Activated T-helper 9 cell treated with anti-CD3 and anti-CD28 coated beads, Interleukin-2, amount 50 U/mL, for 16 hours (primary cell): Measurements from ENCODE around the gene RASGRP4.
A peak's percentile ranks its signal among the peaks of the same experiment; 100 is the strongest.

Experiments
- DNase-seq: peaks from one replicate; pipeline ENCODE4 v3.0.0-alpha.2; 2020; ENCODE audit warnings: low read depth

The RASGRP4 gene

DNA sequence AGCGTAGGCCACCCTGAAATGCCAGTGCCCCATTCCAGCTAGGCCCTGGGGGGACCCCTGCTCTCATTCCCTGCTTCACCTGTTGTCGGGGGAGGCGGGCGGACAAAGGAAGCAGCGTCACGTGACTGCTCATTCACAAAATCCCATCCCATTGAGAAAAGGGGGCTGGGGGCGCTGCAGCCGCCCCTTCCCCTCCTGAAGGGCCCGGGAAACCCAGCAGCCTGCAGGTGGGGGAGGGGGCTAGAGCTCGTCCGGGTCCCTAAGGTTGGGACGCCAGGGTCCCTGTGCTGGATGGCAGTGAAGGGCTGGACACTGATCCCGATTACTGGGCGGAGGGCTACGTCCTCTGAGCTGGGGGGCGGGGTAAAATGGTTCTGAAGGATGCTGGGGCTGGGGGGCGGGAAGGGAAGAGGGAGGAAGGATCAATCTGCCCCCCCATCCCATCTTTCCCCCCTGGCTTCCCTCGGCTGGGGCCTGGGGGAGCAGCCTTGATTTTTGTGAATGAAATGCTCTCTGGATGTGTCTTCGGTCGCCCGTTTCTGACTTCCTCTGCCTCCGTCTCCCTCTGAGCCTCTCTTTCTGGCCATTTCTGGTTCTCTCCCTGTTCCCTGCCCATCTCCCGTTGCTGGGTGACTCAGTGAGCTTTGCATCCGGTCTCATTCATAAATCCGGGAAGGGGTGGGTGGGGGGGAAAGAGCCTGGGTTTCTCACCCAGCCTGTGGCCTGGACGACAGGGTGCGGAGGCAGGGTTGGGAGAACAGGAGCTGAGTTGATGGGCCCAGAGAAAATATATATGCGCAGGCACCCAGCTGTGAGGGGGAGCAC, 36.7 kb downstream of the RASGRP4 start:
- DNase-seq: no peak

DNA sequence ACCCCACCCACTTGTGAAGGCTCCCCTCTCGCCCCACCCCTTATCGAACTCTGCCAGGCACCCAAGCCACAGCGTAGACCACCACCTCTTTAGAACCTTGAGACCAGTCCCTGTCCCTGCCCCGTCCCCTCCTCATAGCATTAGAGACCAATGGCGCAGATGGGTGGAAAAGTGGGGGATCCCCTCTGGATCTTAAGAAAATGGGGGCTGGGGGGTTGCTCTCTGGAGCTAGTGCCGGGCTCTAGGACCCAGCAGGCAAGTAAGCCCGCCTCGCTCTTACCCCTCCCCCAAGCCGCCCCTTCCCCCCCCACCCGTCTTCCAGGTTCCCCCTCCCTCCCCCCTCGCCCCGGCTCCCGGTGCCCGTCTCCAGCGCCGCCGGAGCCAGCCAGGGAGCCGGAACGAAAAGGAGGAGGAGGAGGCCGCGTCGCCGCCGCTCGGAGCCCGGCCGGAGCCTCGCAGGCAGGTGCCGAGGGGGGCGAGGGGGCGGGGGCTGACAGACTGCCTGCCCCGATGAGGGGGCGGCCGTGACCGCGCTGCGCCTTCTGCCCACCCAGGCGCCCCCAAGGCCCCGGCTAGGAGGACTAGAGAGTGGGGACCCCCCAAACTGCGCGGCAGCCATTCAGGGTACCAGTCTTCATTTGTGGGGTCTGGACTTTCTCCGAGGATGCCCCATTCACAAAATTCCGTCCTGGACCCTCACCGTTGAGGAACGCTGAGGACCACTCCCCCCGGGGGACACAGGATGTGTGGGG, 37.5 kb downstream of the RASGRP4 start, which contains the start of gene SPRED3:
SPRED3 (plus strand) TSS at position 349 of the 752 bp plus-strand sequence. CDS start 1,606 bp downstream, outside the sequence.
- no peak for DNase-seq

DNA sequence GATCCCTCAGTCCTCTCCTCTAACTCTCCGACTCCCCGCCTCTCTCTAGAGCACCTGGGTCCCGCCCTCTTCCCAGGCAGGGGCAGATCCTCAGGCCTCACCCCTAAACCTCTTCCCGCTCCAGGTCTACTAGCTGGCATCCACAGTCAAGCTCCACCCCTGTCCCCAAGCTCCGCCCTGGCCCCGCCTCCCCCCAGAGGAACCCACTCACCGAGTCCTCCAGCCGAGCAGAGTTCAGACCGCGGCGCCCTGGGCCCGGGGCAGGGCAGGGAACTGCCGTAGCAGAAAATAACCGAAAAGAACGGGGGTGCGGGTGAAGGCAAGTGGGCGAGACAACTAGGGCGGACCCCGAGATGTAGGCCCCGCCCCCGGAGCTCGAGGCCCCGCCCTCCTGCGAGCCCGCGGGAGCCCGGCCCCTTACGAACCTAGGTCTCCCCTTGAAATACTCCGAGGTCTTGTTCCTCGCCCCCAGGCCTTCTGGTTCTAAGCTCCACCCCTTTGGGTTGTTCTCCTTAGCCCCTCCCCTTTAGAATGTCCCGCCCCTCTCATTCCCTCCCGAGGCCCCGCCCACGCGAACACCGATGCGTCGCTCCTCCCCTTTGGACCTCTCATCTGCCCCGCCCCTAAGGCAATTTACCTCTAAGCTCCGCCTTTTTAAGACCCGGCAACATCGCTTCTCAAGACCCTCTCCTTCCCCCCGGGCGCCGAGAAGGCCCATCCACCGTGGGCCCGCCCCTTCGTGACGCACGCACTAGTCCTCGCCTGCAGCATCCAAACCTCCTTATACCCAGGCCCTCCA, 38.3 kb downstream of the RASGRP4 start, which contains the start of gene GGN:
GGN (minus strand) TSS at position 485 of the 799 bp plus-strand sequence. CDS start 773 bp downstream, outside the sequence.
- DNase-seq: peak; percentile 66

DNA sequence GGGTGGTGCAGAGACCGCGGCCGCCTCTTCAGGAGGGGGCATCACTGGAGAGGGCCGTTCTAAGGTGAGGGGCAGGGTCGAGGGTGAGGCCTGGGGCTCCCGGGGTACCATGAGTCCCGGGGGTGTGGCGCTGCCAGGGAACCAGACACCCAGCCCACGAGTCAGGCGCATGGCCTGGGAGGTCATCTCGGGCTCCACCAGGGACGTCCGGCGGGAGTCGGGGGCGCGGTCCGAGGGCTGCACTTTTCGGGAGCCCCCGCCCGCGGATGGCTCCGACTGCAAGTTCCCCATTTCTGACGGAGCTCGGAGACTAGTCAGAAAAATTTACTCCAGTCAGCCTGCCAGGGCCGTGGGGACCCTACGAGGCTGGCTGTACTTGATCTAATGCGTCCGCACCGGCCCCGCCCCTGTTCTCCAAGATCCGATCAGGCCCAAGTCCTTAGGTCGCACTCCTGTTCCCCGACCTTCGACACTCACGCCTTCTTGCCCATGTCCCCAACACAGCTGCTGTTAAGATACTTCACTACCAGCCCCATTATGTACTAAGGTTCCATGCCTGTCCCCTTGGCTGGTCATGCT, 39.0 kb downstream of the RASGRP4 start:
- no peak for DNase-seq

DNA sequence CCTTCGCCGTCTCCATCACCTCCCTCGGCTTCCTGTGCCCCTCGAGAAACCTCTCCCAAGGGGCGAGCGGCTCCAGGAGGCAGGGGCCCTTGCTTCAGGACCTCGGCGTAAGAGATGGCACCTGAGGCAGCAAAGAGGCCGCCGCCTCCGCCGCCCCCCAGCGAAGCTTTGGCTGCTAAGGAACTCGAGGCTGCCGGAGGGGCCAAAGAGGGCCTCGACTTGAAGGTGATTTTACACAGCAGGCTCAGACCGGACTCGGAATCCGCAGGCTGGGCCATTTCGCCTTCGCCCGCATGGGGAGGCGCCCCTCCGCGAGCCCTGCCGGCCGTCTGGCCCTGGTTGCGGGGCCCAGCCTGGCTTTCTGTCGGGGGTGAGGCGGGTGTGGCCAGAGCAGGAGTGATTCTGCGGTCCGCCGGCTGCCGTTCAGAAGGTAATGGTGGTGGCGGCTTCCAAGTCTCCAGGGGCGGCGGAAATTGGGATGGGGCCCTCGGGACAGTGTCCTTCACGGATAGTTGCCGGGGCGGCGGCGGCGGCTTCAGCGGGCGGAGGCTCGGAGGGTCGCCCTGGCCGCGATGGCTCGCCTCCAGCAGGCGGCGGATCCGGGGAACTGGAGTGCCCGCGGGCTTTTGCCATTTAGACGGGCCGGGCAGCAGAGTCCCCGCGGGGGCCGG, 39.6 kb downstream of the RASGRP4 start:
- DNase-seq: no peak

DNA sequence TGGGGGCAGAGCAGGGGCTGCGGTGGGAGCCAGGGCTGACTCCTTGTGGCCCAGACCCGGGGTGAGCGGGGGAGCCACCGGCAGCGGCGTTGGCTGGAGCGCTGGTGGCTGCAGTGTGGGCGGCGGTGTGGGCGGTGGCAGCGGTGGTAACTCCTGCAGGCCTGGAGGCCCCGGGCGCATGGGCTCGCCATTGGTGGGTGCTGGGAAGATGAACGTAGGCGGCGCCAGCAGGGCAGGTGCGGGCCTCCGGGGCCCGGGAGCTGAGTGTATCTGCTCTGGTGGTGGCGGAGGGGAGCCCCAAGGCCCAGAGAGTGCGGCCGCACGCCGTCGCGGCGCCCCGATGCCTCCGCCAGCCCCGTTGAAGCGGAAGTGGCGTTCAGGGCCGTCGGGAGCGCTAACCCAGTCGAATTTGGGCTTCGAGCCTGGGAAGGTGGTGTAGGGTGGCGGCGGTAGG, 40.2 kb downstream of the RASGRP4 start:
- no peak for DNase-seq

DNA sequence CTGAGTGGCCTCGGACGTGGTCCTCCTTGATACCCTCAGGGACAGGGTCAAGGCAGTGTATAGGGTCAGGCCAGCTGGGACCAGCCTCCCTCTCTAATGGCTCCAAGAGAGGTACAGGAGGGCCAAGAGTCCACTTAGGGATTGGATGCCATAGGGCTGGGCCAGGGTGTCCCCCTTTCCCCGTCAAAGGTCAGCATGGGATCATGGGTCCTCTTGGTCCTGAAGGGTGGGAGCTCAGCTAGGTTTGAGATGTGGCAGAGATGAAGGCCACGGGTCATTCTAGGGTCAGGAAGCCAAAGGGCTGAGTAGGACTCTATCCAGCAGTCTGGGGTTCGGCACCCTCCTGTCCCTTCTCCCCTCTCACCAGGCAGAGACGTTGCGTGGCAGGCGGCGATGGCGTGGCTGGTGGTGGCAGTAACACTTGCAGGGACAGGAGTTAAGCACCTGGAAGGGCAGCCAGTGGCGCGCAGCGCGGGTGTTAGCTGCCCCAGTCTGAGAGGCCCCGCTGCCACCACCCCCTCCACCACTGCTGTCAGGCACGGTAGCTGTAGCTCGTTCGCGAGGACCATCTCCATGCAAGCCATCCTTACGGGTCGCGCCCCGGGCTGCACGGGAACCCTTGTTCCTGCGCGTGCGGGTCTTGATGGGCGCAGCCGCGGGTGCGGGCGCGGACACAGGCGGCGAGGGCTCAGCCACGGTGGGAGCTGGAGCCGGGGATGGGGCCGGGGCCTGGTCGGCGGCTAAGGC, 40.8 kb downstream of the RASGRP4 start:
- DNase-seq: no peak

DNA sequence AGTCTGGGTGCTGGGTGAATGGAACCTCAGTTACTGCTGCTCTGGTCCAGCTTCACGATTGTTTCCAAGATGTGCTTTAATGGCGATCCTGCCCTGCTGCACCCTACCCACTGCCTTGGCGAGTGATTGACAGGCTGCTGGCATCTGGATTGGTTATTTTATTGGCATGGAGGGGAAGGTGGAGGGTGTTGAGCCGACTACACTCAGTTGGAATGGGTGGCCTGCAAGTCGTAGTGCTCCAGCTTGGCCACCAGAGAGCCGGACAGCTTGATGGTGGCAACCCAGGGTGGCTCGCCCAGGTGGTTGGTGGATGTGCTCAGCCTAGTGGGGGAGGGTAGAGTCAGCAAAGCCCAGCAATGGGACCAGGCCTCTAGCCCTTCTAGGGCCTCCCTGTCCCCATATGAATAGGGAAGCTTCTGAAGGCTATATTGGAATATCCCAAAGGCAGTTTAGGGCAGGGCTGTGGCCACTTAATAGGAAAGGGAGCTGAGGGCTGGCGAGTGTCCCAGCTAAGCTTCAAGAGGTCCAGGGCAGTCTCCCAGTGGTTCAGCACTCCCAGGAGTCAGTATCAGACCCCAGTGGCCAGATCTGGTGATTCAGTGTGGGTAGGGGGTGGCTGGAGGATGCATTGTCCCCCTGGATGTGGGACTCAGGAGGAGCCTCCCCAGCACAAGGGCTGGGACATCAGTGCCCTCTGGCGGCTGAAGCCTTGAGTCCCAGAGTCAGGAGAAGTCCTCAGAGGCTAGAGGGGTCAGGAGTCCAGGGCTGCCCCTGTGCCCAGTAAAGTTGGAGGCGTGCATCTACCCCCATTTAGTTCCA, 41.6 kb downstream of the RASGRP4 start:
- DNase-seq: no peak

DNA sequence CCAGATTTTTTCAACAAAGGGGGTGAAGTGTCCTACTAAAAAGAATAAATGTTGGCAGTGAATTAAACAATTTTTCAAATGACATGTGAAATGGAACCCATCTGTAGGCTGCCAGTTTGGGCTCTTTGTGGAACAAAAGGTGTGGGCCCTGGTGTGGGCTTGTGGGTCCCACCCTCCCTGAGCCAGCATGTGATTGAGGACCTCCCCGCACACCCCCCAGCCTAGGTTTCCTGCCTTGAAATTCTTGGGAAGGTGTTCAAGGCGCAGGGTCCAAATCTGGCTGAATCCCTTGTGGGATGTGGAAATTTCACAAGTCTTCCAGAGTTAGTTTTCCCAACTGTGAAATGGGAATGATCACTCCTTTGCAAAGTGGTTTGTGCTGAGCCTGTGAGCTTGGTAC, 42.3 kb downstream of the RASGRP4 start:
- DNase-seq: no peak

DNA sequence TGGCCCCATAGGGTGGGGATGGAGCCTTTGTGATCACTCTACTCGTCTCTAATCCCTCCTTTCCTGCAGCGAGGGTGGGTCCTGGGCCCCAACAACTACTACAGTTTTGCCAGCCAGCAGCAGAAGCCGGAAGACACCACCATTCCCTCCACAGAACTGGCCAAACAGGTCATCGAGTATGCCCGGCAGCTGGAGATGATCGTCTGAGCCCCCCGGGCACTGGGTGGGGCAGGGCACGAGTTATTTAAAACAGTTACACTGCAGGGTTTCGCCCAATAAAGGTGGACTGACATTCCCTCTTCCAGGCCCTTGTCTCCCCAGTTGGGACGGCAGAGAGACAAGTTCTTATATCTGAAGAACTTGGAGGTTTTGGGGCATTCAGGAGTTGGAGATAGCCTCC, 42.8 kb downstream of the RASGRP4 start:
- no peak for DNase-seq

DNA sequence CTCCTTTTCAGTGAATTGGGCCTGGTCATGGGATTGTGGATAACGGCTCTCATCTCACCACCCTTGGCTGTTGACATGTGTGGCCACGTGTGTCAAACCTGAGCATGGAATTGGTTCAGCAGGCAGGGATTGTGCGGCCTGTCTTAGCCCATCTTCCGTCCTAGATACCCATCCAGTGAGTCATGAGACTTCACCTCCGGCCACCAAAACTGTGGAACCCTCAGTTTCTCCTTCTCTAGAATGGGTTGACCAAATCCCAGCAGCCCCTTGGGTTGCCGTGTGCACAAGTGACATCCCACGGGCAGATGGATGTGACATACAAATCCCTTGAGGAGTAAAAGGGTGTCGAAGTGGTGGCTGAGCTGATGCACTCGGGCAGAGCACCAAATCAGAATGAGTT, 44.9 kb downstream of the RASGRP4 start:
- no peak for DNase-seq

DNA sequence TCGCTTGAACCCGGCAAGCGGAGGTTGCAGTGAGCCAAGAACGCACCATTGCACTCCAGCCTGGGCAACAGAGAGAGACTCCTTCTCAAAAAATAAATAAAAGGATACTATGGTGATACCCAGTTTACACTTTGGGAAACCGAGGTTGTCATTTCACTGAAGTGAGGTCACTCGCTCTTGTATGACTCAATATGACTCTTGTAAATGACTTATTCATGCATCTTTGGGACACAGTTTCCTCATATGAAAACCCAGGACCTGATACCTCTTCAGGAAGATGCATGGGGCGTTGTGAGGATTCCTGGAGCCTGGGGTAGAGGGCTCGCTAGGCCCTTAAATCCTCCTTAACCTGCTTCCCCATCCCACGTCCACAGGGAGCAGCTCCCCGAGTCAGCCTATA, 47.2 kb downstream of the RASGRP4 start:
- no peak for DNase-seq

DNA sequence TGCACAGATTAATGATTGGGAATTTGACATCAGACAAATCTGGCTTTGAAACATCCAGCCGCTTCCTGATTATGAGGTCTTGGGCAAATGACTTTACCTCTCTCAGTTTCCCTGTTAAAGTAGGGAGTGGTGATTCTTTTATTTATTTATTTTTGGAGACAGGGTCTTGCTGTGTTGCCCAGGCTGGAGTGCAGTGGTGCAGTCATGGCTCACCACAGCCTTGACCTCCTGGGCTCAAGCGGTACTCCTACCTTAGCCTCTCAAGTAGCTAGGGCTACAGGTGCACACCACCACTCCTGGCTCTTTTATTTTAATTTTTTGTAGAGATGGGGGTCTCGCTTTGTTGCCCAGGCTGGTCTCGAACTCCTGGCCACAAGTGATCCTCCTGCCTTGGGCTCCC, 49.0 kb downstream of the RASGRP4 start:
- DNase-seq: no peak

DNA sequence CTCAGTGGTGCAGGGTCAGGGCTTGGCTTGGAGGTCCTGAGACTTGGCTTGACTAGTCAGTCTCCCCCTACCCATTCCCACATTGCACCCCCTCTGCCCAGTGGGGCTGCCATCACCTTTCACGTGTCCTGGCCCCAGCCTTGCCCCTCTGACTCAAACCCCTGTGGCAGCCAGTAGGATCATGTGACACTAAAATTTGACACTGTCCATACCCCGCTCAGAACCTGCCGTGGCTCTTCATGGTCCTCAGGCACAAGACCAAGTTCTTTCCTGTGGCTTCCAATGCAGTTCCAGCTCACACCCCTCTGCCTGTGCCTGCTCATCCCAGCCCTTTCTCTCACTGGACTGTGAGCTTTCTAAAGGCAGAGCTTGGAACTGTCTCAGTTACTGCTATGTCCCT, 49.4 kb downstream of the RASGRP4 start:
- DNase-seq: no peak

DNA sequence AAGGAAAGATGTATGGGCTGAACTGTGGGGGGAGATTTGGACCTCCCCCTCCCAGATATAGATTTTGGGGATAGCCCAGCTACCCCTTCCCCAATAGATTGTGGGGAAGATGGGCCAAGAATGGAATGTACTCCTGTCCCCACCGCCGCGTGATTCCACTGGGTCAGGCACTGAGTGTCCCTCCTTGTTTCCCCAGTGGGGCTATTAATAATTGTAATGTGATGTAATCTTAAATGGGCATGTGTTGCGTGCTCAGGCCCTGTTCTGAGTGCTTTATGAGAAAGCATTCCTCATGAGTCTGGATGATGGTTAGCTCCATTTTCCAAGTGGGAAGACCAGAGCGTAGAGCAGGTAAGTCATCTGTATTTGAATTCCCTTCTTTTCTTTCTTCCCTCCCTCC, 50.3 kb downstream of the RASGRP4 start:
- DNase-seq: no peak

DNA sequence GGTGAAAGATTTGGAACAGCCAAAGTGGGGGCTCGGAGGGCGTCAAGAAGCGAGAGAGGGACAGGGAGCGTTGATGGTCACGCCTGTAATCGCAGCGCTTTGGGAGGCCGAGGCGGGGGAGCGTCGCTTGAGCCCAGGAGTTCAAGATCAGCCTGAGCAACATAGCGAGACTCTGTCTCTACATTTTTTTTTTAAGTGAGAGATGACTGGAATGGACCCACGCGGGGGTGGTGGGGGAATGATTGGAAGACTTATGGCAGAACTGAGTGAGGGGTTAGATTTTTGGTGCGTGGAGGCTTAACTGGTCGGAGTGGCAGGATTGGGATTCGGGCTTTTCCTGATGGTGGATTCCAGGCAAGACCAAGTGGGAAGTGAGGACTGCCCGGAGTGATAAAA, 50.9 kb downstream of the RASGRP4 start:
- DNase-seq: no peak

DNA sequence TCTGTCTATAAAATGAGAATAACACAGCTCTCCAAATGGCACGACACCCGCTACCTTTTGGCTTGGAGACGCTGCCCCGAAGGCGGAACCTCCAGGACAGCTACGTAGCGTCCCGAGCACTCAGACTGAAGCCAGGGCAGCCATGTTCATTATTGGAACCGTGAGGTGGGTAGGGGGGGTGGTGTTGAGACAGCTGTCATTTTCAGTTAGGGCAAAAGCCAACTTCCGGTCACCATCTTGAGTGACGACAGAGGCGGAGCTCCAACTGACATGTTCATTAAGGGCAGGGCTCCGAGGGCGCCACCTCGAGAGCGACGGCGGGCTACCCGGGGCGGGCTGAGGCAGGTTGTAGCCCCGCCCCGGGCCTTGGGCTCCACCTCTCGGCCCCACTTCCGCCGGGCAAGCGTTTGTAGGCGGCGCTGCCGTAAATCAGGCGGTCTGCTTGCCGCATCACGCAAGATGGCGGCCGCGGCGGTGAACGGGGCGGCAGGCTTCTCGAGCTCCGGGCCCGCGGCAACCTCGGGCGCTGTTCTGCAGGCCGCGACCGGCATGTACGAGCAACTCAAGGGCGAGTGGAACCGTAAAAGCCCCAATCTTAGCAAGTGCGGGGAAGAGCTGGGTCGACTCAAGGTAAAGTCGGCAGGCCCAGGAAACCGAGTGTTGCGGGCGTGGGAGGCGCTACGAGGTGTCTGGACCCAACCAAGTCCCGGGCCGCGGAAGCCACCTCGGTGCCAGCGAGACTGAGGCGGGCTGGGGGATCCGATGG, 51.5 kb downstream of the RASGRP4 start, which contains the start of gene PSMD8:
PSMD8 (plus strand) TSS at position 240 of the 766 bp plus-strand sequence; CDS start at position 271, 31 bp downstream.
- DNase-seq: peak; percentile 98

DNA sequence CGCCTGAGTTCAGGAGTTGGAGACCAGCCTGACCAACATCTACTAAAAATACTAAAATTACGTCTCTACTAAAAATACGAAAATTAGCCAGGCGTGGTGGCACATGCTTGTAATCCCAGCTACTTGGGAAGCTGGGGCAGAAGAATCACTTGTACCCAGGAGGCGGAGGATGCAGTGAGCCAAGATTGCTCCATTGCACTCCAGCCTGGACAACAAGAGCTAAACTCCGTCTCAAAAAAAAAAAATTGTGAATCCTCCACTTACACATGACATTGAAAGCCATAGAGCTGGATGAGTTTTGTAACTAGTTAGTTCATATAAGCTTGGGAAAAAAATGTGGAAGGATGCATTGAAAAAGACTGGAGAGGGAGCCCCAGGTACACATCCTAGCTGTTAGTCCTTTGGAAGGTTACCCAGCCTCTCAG, 52.1 kb downstream of the RASGRP4 start:
- DNase-seq: no peak

DNA sequence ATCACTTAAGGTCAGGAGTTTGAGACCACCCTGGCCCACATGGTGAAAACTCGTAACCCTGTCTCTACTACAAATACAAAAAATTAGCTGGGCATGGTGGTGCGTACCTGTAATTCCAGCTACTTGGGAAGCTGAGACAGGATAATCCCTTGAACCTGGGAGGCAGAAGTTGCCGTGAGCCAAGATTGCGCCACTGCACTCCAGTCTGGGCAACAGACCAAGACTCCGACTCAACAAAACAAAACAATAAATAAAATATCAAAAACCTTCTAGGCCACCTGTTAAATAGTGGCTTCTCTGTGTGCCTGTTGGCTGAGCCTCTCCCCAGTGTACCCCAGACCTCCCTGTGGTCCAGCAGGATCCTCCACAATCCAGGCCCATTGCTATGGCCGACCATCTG, 54.9 kb downstream of the RASGRP4 start:
- no peak for DNase-seq
